ENCODE data around the gene KCNAB2.
A peak's percentile ranks its signal among the peaks of the same experiment; 100 is the strongest.

Gene KCNAB2

DNA sequence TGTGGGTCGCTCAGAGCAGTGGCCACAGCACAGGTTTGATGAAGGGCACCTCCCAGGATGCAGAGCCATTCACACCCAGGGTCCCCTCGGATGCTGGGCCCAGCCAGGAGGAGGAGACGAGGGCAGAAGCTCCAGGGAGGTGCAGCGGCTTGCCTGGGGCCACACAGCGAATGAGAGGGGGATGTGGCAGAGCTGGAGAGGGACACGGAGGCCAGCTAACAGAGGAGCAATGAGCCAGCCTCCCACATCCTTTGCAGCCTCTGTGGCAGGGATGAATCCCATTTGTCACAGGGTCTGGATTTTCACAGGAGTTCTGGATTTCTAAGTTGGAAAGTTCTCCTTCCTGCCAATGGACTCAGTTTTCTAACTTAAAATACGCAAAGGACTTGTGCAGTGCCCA, 98.5 kb downstream of the KCNAB2 start:
- peak in 2 of 58 donors; percentile 22 to 23 for DNase-seq

DNA sequence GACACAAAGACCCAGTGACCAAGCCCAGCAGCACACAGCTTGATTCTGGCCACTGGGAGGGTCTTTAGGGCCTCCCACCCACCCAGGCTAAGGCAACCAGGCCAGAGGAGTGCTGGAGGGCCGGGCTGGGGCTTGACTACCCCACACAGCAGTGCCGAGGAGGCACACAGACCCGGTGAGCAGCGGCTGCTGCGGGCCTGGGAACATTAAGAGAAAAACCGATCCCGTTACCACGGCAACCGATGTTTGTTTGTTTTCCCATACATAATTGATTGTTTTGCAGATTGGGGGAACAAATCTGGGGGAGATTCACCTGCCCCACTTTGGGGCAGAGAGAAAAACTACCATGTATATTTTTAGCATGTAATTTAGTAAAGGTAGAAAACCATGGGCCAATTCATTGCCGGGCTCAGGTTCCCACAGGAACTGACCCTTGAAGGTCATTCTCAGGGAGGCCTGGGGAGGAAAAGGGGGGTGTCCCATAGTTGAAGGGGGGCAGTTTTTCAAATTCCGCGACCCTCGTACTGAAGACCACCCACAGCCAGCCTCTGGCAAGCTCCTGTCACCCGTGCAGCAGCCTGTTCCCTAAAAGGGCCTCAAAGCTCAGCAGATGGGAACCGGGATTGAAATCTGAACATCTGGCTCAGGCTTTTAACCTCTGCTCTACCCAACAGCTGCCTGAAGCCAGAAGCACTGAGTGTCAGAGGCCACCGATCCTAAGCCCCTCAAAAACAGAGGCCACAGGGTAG, 99.1 kb downstream of the KCNAB2 start:
- no peak for DNase-seq

DNA sequence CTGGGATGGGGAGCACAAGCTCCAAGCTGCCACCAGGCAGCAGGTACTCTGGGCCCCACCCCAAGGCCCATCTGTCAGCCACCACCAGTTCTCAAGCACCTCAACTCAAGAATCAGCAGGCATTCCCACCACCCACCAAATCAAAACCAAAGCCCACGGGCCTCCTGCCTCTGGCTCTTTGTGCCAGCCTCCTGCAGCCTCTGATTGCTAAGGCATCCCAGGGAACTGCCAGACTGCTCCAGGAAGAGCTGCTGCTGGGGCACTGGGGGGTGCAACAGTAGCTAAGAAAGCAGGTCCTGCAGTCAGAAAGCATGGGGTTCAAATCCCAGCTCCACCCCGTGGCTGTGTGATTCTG, 99.7 kb downstream of the KCNAB2 start:
- peak in 6 of 58 donors; percentile 15 to 35 (median 26) for DNase-seq

DNA sequence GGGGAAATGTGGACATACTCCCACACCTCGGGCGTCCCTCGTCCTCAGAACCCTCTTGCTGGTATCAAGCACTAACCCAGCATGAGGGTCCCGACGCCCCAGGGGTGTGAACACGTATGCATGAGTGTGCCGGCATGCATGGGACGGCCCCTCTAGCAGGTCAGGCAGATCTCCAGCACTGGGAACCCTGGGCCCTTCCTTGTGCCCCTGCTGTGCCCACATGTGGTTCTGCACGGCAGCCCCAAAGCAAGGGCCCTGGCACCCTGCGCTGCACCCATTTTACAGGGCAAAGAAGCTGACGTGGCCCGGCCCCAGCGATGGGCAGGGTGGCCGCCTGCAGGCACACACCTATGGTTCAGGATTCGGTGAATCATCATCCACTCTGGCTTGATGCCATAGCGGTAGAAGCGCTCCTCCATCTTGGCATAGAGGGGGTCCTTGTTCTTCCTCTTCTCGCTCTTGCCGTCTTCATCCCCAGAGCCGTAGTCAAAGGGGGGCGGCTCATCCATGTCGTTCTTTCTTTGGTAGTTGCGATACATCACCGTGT, 100.2 kb downstream of the KCNAB2 start:
- no peak for DNase-seq

DNA sequence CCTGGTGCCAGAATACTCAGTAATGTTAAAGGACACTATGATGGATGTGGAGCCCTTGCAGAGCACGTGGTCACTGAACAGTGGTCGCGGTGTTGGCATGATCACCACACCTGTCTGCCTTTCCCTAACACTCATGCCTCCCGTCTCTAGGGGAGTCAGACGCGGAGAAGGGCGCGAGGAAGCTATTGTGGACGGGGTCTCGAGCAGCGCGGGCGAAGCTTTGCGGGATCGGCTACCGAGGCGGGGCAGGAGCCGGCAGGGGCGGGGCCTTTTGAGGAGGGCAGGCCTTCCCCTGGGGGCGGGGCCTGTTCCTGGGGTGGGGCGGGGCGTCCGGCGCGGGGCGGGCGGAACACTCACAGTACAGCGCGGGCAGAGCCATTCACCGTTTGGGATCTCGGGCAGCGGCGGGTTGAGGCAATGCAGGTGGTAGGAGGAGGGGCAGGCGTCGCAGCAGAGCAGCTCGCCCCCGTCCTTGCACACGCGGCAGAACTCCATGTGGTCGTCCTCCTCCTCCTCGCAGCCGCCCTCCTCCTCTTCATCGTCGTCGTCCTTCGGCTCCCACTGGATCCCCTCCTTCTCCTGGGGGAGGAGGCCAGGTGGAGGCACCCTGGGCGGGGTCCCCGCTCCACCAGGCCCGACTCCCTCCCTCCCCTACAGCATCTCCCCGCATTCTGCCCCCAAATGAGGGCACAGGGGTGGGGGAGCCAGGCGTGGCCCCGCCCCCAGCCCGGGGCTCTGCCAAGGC, 103.0 kb downstream of the KCNAB2 start:
- peak in 25 of 58 donors; percentile 10 to 67 (median 33) for DNase-seq

DNA sequence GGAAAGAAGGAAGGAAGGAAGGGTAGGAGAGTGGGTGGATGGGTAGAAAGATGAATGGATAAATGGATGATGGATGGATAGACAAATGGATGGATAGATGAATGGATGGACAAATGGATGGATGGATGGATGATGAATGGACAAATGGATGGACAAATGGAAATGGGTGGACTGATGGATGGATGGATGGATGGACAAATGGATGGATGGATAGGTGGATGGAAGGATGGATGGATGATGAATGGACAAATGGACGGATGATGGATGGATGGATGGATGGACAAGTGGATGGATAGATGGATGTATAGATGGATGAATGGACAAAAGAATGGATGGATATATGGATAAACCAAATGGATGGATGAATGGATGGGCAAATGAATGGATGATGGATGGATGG, 103.9 kb downstream of the KCNAB2 start:
- no peak for DNase-seq

DNA sequence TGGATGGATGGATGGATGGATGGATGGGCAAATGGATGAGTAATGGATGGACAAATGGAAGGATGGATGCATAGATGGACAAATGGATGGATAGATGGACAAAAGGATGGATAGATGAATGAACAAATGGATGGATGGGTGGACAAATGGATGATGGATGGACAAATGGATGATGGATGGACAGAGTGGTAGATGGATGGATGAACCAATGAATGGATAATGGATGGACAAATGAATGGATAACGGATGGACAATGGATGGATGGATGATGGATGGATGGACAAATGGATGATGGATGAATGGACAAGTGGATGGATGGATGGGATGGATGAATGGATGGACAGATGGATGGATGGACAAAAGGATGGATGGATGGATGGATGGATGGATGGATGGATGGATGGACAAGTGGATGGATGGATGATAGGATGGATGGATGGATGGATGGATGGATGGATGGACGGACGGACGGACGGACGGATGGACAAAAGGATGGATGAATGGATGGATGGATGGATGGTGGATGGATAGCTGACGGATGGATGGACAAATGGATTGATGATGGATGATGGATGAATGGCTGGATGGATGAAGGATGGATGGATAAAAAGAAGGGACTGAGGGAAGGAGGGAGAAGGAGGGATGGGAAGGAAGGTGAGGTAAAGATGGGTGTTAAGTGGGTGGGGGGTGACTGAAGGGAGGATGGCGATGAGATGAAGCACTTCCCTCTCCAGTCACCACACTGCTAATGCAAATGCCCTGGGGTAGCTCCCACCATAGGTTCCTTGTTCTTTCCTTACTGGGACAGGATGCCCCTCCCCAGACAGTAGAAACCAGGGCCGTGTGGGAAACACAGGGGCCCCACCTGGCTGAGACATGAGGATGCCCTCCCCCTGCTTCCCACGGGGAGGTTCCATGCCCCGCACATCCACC, 104.6 kb downstream of the KCNAB2 start:
- no peak for DNase-seq

Measured in anterior cingulate cortex (tissue), 58 donors.